Fibroblast of the aortic adventitia (primary cell): ENCODE data around the gene ALG3. TPM values are rescaled to one million over a fixed set of nuclear protein-coding genes. Genes with fewer than 3 reads are reported as not detected.
"Not testable (repeated sequence)": the region's sequence is repeated elsewhere in the genome, so short reads cannot be mapped to it uniquely, and the experiment has no call there.

Experiments used
- DNase-seq: peaks from one replicate; pipeline ENCODE4 v3.0.0-alpha.2; 2010; ENCODE audit warnings: low read depth
- H3K4me3 ChIP-seq: 2 replicates; pipeline ENCODE4 v1.5.1; 2011; ENCODE audit warnings: low read depth, mild to moderate bottlenecking, control low read depth, low read length, moderate library complexity
- total RNA-seq: library from RNA; depleted of rRNA; stranded (reverse); fragments of >200 nt; gene quantifications from 2 replicates; pipeline ENCODE4 v1.2.3, GENCODE V29; 2012; ENCODE audit warnings: low replicate concordance
- TF ChIP-seq, protein P1 (sequence below): IDR thresholded peaks from 2 replicates; pipeline ENCODE4 v1.5.1; 2011; ENCODE audit warnings: mild to moderate bottlenecking, low read length, control low read depth, inconsistent platforms; ENCODE audit not compliant: insufficient read depth

ALG3 gene
- total RNA-seq, 1 donor: 34.0 TPM

GRCh38 chr3:184272269-184272668 lies 23.5 kb upstream of the ALG3 start:
- no peak for DNase-seq
- H3K4me3 ChIP-seq: no peak overlapping the region

GRCh38 chr3:184267249-184267648 lies 18.5 kb upstream of the ALG3 start:
- H3K4me3 ChIP-seq, DNase-seq: not testable (repeated sequence)

More at GRCh38 chr3:184272269-184272668, 23.5 kb upstream of the ALG3 start:
- TF ChIP-seq, protein P1, sequence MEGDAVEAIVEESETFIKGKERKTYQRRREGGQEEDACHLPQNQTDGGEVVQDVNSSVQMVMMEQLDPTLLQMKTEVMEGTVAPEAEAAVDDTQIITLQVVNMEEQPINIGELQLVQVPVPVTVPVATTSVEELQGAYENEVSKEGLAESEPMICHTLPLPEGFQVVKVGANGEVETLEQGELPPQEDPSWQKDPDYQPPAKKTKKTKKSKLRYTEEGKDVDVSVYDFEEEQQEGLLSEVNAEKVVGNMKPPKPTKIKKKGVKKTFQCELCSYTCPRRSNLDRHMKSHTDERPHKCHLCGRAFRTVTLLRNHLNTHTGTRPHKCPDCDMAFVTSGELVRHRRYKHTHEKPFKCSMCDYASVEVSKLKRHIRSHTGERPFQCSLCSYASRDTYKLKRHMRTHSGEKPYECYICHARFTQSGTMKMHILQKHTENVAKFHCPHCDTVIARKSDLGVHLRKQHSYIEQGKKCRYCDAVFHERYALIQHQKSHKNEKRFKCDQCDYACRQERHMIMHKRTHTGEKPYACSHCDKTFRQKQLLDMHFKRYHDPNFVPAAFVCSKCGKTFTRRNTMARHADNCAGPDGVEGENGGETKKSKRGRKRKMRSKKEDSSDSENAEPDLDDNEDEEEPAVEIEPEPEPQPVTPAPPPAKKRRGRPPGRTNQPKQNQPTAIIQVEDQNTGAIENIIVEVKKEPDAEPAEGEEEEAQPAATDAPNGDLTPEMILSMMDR: no peak

- TF ChIP-seq, protein P1: no peak
These were observed 14.0 kb upstream of the ALG3 start for GRCh38 chr3:184262764-184263179.

GRCh38 chr3:184261854-184262763 lies 13.3 kb upstream of the ALG3 start:
- TF ChIP-seq, protein P1: no peak
- peak; percentile 18 for DNase-seq
- peak overlapping the region; percentile 63 for H3K4me3 ChIP-seq

More at GRCh38 chr3:184262764-184263179, 14.0 kb upstream of the ALG3 start:
- no peak for DNase-seq
- H3K4me3 ChIP-seq: no peak overlapping the region

DNA sequence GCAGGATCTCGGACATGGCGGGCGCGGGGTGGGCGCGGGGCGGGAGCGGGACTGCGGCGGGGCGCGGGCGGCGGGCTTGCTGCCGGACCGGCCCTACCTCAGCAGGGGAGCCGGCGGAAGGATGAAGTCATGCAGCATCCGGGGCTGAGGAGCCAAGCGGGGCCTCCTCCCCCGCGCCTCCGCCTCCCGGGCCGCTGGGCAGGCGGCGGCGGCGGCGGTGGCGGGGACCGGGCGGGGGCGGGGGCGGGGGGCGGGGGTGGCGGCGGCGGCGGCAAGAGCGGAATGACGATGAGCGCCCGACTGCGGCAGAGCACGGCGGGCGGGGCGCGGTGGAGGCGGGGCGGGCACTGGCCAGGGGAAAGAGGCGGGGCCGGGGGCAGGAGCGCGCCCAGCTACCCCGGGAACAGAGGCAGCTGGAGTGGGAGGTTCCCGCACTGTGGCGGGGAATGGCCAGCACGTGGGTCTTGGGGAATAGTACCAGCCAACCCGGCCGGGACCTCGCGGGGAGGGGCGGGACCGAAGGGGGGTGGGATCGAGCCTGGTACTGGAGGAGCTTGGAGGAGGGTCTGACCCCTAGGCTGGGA lies 12.6 kb upstream of the ALG3 start, which contains the start of gene CAMK2N2:
TSS of gene CAMK2N2 (minus strand) at position 284 of the 584 bp plus-strand sequence. CDS start at position 16, 268 bp downstream.
- peak within 1 kb of the TSS; percentile 63 for H3K4me3 ChIP-seq
- DNase-seq: peak; percentile 14
- TF ChIP-seq, protein P1: no peak

DNA sequence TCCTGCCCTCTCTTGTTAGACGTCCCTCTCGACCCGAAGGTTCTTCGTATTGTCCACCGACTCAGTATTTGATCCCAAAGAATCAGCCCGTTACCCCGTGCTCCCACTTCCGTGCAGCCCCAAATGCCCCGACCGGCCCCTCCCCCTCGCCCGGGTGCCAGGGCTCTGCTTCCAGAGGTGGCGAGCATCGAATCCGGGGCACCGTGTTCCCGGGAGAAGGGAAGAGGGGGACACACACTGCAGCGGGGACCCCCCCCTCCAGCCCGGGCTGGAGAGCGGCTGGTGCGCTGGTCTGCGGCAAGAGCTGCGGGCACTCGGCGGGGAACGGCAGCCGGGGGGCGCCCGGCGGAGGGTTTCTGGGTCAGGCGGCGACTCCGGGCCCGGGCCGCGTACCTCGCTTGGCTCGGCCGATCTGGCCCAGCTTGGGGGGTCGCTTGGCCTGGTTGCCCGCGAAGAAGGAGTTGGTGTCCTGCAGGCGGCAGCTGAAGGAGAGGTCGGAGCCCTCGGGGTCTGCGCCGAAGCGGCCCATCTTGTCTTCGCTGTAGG lies 12.0 kb upstream of the ALG3 start:
- peak overlapping the region; percentile 63 for H3K4me3 ChIP-seq
- no peak for DNase-seq

More for the DNA sequence above, 12.0 kb upstream of the ALG3 start:
- TF ChIP-seq, protein P1: no peak
